T1000 (cell line): ENCODE results near the gene RGS14.
A peak's percentile ranks its signal among the peaks of the same experiment; 100 is the strongest.
"Not testable (repeated sequence)": the region's sequence is repeated elsewhere in the genome, so short reads cannot be mapped to it uniquely, and the experiment has no call there.

Source experiments
- DNase-seq: peaks from one replicate; lab custom pipeline; 2025; ENCODE audit warnings: mixed read lengths; lab: John Stamatoyannopoulos, UW

Gene RGS14

DNA sequence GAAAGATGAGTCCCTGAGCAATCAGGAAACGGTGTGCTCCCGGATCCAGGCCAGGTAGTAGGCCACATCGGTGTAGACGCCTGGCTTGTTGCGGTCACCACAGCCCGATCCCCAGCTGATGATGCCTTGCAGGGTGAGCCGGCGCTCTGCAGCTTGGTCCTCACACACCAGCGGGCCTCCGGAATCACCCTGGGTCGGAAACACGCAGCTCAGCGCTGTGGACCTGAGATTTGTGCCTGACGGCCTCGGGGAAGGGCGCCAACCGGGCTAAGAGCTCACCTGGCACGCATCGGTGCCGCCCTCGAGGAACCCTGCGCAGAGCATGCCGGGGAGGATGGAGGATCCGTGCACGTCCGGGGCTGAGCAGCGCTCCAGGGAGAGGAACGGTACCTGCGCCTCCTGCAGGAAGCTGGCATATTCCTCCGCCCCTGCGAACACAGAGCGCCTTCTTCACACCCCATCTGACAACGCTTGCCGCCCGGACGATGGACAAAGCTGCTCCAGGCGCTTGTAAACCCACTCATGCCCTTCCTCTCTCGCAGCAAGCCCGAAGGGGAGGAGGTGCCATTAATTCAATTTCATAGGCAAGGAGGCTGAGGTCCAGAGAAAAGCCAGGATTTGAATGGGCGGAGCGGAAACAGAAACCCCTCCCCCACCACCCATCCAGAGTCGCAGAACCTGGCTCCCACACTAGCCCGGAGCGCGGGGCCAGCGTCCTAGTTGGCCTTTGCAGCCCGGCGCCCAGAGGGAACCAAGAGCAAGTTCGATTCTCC lies 44.7 kb downstream of the RGS14 start:
- DNase-seq, result peak; percentile 12

DNA sequence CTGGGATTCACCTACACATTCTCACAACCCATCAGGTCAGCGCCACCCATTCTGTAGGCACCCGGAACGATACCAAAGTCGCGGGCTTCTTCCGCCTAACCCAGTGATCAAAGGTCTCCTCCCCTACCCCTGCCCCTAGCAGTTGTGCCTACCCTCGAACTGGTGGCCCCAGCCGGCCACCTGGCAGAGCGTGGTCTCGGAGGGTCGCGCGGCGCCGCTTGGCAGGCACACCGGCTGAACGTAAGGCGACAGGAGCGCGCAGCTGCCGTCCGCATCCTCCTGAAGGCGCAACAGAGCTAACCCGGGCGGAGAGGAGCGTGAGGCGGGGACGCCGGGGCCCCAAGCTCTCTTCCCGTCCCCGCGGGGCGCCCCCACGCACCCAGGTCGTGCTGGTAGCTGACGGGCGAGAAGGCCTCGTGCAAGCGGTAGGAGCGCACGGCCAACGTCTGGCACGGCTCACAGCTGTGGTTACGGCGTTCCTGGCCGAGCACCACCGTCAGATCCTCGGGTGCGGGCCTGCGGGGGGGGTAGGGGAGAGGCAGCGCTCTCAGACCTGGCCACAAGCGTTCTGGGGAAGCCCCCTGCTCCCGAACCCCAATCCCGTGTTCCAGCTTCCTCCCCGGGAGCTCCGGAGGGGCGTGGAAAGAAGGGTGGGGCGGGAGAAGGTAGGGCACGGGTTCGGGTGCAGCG lies 45.5 kb downstream of the RGS14 start:
- DNase-seq, result no peak

DNA sequence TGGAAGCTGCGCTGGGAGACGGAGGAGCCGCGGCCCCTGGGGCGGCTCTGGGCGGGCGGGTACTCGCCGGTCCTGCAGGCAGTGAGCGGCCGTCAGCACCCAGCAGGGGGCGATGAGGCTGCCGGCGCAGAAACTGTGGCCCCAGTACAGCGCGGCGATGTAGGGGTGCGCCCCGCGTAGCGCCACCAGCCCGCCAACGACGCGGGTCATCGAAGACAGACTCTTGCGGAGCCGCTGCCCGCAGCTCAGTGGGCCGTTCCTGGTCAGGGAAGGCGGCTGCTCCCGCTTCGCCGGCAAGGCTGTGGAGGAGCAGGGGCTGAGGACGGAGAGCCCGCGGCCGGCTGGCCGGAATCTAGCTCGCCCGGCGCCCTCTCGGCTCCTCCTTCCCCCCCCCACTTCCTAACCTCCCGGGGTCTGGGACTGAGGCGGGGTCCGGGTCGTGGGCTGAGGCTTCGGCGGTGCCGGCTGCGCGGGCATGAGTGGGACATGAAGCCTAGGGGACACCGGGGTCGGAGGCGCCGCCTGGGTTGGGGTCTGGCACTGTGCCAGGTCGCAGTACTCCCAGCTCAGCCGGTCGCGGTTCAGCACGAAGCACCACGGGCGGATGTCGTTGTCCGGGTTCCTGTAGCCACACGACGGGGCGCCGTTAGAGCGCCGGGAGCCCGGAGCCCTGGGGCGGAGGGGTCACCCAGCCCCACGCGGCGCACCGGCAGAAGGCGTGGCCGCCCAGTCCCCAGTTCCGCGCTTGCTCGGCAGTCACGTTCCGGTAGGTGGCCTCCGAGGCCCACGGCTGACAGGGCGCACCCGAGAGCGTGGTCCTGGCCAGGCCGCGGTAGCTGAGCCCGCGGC lies 46.3 kb downstream of the RGS14 start:
- DNase-seq, result peak; percentile 74

DNA sequence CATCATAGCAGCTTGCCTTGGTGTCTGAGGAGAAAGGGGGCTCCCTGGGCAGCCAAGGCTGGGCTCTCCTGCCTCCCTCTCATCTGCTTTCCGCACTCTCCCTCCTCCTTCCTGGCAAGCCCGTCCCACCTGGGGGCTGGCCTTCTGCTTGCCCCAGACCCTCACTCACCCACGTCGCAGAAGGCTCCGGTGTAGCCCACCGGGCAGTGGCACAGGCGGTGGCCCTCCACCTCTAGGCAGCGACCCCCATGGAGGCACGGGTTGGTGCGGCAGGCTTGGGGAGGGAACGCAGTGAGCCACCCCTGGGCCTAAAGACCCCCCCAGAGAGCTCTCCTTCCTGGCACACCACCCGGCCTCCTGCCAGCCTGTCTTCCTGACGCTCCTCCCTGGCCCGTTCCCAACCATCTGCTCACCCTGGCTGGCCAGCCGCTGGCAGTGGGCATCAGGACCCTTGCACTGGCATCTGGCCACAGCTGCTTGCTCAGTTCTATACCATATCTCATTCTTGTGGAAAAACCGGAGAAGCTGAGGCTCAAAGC lies 47.0 kb downstream of the RGS14 start:
- no peak for DNase-seq

DNA sequence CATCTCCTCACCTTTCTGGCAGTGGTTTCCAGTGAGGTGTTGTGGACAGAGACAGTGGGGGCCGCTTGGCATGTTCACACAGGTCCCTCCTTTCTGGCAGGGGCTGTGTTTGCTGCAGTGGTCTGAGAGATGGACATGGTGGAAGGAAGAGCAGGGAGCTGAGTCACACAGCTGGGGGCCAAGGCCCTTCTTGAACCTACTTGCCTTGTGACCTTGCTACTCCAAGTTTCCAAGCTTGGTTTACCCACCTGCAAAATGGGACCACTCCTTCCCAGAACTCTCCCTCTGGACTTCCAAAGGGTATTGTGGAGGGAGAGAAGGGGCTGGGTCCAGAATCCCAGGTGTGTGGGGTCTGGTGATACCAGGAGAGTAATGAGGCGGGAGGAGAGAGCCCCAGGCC lies 47.6 kb downstream of the RGS14 start:
- DNase-seq, result no peak

DNA sequence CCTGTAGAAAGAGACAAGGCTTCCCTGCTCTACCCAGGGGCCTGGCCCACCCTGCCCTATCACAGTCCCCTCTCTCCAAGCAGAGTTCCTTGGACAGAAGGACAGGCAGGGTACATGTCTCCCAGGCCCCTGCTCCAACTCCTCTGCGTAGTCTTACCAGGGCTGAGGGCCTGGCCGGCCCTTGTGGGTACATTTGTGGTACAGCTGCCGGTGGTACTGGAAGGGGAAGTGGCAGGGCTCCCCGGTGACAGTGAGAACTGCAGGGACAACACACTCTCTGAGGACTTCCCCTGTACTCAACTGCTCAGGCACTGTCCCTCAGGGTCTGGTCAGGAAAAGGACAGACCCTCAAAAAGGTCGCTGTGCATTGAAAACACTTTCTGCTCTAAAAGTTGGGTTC lies 48.1 kb downstream of the RGS14 start:
- DNase-seq, result no peak

DNA sequence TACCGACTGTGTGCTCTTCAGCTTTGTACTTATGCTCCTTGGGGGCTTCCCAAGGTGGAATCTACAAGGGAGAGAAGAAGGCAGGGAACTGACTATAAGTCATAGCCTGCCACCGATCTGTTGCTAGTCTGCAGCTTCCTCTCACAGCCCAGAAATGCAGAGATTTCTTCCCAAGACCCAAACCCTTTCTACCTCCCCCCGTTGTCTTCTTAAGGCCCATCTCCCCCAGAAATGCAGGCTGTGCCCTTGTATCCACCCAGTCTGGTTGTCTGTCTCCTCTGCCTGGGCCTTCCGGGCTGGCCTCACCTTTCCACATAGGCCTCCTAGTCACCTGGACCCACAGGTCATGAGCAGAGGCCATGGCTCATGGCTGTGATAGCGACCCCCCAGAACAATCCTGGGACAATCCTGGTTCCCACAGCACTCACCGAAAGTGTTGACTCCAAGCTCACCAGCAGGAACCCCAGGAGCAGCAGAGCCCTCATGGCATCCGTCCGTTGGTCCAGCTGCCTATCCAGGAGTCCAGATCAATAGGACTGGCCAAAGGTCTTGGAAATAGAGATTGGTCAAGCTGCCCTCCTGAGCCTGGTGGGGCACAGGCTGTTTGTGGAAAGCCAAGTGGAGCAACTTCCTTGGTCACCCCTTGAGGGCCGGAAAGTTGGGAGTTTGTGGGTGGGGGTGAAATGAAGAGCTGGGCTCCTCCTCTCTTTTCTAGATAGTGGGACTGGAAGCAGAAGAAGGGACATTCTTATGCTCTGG lies 51.5 kb downstream of the RGS14 start, which contains the start of gene F12:
TSS of gene F12 (minus strand) at position 522 of the 759 bp plus-strand sequence. CDS start at position 485, 37 bp downstream.
- no peak for DNase-seq

DNA sequence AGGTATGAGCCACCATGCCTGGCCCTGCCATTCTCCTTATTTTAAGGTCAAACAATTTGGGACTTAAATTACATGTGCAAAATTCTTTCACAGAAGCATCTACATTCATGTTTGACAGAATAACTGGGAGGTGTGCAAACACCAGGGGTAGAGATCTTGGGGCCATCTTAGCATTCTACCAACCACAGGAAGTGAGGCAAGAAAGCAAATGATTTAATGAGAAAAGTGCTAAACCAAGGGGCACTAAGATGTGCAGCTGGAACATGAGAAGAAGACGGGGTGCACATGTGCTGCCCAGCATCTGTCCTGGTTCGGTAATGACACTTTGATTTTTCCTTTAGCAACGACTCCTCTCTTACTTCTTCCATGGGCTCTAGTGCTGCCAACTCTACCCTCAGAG lies 52.9 kb downstream of the RGS14 start:
- DNase-seq, result no peak

DNA sequence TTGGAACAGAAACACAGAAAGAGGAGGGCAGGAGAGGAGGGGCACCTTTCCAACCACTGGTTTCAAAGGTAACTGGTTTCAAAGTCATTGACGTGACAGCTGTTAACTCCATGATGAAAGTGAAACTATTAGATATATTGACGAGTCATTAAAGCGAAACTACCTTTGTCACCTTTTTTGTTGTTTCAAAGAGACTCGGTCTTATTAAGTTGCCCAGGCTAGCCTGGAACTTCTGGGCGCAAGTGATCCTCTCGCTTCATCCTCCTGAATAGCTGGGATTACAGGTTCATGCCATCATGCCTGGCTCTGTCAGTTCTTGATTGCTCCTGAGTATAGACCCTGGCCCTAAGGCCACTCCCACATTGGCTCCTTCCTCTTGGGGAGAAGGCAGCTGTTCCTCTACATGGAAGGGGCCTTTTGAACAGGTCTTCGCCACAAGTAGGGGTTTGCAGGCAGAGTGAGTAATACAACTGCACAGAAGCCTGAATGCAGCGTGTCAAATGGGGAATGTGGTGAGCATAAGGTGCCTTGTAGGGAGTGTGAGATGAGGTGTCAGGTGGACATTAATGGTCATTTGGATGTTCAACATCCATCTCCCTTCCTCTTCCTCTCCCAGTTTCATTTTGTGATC lies 55.0 kb downstream of the RGS14 start:
- no peak for DNase-seq

DNA sequence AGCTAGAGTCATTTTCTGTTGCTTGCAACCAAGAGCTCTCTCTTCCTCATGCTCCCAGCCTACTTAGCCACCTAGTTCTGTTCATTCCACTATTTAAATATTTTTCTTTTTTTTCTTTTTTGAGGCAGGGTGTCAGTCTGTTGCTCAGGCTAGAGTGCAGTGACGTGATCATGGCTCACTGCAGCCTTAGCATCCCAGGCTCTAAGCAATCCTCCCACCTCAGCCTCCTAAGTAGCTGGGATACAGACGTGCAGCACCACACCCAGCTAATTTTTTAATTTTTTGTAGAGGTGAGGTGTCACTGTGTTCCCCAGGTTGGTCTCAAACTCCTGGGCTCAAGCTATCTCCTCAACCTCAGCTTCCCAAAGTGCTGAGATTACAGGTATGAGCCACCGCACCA lies 56.8 kb downstream of the RGS14 start:
- DNase-seq, result no peak

DNA sequence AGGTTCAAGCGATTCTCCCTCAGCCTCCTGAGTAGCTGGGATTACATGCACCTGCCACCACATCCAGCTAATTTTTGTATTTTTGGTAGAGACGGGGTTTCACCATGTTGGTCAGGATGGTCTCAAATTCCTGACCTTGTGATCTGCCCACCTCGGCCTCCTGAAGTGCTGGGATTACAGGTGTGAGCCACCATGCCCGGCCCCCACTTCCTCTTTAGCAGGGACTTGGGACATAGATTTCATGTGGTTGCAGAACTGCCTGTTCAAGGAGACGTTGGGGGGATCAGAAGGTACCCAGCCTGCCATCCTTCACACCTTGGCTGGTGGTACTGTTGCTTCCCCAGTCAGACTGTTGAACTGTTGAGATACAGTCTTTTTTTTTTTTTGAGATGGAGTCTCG lies 59.4 kb downstream of the RGS14 start:
- not testable (repeated sequence) for DNase-seq

DNA sequence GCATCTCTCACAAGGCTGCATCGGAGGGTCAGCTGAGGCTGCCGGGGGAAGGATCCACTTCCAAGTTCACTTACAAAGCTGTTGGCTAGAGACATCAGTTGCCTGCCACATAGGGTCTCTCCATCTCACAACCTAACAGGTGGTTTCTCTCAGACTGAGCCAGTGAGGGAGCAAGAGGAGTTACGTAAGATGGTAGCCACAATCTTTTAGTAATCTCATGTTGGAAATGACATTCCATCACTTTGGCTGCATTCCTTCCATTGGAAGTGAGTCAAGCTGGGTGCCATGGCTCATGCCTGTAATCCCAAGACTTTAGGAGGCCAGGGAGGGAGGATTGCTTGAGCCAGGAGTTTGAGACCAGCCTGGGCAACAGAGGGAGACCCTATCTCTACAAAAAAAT lies 61.3 kb downstream of the RGS14 start:
- no peak for DNase-seq

DNA sequence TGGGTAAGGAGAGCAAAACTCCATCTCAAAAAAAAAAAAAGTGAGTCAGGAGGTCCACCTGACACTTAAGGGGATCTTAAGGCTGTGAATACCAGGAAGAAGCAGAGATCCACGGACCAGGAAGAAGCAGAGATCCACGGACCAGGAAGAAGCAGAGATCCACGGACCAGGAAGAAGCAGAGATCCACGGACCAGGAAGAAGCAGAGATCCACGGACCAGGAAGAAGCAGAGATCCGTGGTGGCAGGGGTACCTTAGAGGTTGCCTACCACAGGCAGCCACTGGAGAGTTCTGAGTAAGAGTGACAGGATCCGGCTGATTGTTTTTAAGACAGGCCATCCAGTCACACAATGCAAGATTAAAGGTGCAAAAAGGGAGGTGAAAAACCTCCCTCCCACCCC lies 62.7 kb downstream of the RGS14 start:
- DNase-seq, result not testable (repeated sequence)

DNA sequence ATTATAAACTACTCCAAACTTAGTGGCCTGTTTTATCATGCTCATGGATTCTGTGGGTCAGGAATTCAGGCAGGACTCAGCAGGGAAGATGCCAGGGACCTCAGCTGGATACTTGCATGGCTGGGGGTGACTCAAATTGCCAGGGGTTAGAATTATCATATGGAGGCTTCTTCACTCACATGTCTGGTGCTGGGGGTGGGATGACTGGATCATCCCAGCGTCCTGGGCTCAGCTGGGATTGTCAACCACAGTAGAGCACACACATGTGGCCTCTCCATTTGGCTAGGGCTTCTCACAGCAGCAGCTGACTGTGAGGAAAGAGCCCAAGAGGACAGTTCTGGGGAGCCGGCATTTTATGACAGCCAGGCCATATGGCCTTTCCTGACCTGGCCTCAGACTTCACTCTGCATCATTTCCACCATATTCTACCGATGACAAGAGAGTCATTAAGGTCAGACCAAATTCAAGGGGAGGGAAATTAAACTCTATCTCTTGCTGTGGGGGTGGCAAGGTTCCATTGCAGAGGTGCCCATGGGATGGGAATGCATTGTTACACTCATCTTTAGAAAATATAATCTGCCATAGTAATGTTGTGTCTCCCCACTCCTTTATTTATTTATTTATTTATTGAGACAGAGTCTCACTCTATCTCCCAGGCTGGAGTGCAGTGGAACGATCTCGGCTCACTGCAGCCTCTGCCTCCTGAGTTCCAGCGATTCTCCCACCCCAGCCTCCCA lies 63.5 kb downstream of the RGS14 start:
- DNase-seq, result no peak
